Activated CD4-positive, alpha-beta T cell treated with anti-CD3 and anti-CD28 coated beads, Interleukin-2, amount 10 ng/mL, durations not matched to agents 24 days and 14 days (primary cell): Measurements from ENCODE around the gene WNT2. TPM values are rescaled to one million over a fixed set of nuclear protein-coding genes. Genes with fewer than 3 reads are reported as not detected.
"Not testable (repeated sequence)": the region's sequence is repeated elsewhere in the genome, so short reads cannot be mapped to it uniquely, and the experiment has no call there.

Experiments
- DNase-seq: peaks from one replicate; pipeline ENCODE4 v3.0.0; 2022
- H3K27ac Mint-ChIP-seq: one replicate; pipeline ENCODE4 v1.8.0; 2022; ENCODE audit warnings: mild to moderate bottlenecking, mixed read lengths
- H3K27me3 Mint-ChIP-seq: one replicate; pipeline ENCODE4 v1.8.0; 2022; ENCODE audit warnings: mixed read lengths
- H3K36me3 Mint-ChIP-seq: one replicate; pipeline ENCODE4 v1.8.0; 2022; ENCODE audit warnings: low read depth, mild to moderate bottlenecking, mixed read lengths
- H3K4me1 Mint-ChIP-seq: one replicate; pipeline ENCODE4 v1.8.0; 2021; ENCODE audit warnings: mixed read lengths
- H3K4me3 Mint-ChIP-seq: one replicate; pipeline ENCODE4 v1.8.0; 2022; ENCODE audit warnings: mild to moderate bottlenecking, moderate library complexity, mixed read lengths
- H3K9me3 Mint-ChIP-seq: one replicate; pipeline ENCODE4 v1.8.0; 2021; ENCODE audit warnings: mixed read lengths
- intact Hi-C: fragments of 100-400 bp; cut with micrococcal nuclease; formaldehyde crosslinking; loops from one replicate; pipeline ENCODE4 v1.15.1; 2023
- total RNA-seq: library from RNA; stranded (reverse); gene quantifications from 2 replicates; pipeline ENCODE4 v1.2.3, GENCODE V29; 2022

The WNT2 gene
- total RNA-seq, 1 donor from 2014 or later, result not detected

- intact Hi-C loops, result no loop called here
- Mint-ChIP-seq H3K27ac (no peak overlapping the region), H3K4me3 (no peak overlapping the region), H3K27me3 (peaks cover 57% of the 10 kb centered on the region), H3K36me3 (no peaks in the 10 kb centered on the region), H3K4me1 (peaks cover 3% of the 10 kb centered on the region), H3K9me3 (no peaks in the 10 kb centered on the region)
- DNase-seq, result no peak
These were observed 1.2 kb upstream of the WNT2 start for GRCh38 chr7:117323851-117324711.

DNA sequence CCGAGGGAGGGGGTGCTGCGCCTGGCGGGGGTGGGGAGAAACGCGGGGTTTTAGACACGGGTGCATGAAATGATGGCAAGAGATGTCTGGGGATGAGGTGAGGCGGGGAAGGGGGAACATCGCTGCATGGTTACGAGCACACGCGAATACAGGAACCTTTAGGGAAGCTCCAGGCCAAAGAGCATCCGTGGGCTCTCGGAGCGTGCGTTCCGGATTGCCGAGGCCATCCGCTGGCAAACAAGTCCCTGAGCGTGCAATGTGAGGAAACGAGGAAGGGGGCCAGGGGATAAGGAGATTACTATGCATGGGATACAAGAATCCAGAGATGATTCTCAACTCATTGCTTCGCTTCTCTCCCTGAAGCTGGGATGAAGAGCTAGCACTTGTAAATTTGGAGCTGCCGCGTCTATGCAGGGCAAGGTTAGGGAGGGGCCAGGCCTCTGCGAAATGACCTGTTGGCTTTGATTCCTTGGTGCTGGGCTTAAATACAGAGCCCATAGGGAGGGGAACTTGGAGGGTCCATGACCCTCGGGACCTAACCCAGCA lies 520 bp upstream of the WNT2 start:
- DNase-seq, result peak; percentile 41
- peaks cover 3% of the 10 kb centered on the region for H3K4me1 Mint-ChIP-seq
- peaks cover 57% of the 10 kb centered on the region for H3K27me3 Mint-ChIP-seq
- no peaks in the 10 kb centered on the region for H3K36me3 Mint-ChIP-seq
- no peaks in the 10 kb centered on the region for H3K9me3 Mint-ChIP-seq
- no peak overlapping the region for H3K4me3 Mint-ChIP-seq
- no peak overlapping the region for H3K27ac Mint-ChIP-seq
- intact Hi-C loops, result no loop called here

DNA sequence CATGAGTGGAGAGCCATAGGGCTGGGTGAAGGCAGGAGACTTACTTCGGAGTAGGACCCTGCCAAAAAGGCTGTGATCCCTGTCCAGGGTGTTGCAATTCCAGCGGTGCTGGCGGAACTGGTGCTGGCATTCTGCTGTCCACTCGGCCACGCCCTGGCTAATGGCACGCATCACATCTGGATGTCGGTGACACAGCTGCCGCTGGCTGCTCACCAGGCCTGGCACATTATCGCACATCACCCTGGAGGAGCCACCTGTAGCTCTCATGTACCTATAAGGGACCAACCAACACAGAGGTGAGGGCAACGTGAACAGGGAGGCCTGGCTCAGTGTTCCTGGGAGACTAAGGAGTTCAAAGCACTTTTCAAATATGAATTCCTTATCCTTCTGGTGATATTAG lies 2.3 kb downstream of the WNT2 start:
- intact Hi-C loops, result no loop called here
- peaks cover 48% of the 10 kb centered on the region for H3K27me3 Mint-ChIP-seq

GRCh38 chr7:117319181-117319580 lies 3.7 kb downstream of the WNT2 start:
- peaks cover 3% of the 10 kb centered on the region for H3K4me1 Mint-ChIP-seq
- H3K9me3 Mint-ChIP-seq, result no peaks in the 10 kb centered on the region
- H3K27me3 Mint-ChIP-seq, result peaks cover 39% of the 10 kb centered on the region
- H3K27ac Mint-ChIP-seq, result no peak overlapping the region
- H3K4me3 Mint-ChIP-seq, result no peak overlapping the region
- no peaks in the 10 kb centered on the region for H3K36me3 Mint-ChIP-seq
- no peak for DNase-seq
- intact Hi-C loops, result no loop called here

More for the DNA sequence above, 2.3 kb downstream of the WNT2 start:
- DNase-seq, result no peak
- Mint-ChIP-seq H3K4me1 (peaks cover 3% of the 10 kb centered on the region), H3K9me3 (no peaks in the 10 kb centered on the region), H3K4me3 (no peak overlapping the region), H3K36me3 (no peaks in the 10 kb centered on the region), H3K27ac (no peak overlapping the region)

GRCh38 chr7:117313582-117313981 lies 9.3 kb downstream of the WNT2 start:
- Mint-ChIP-seq H3K27me3 (peaks cover 4% of the 10 kb centered on the region), H3K4me3 (no peak overlapping the region), H3K9me3 (no peaks in the 10 kb centered on the region), H3K36me3 (no peaks in the 10 kb centered on the region), H3K4me1 (no peaks in the 10 kb centered on the region), H3K27ac (no peak overlapping the region)
- no peak for DNase-seq
- intact Hi-C loops, result no loop called here

- Mint-ChIP-seq H3K4me3 (no peak overlapping the region), H3K9me3 (no peaks in the 10 kb centered on the region), H3K27me3 (peaks cover 6% of the 10 kb centered on the region), H3K4me1 (no peaks in the 10 kb centered on the region), H3K27ac (no peak overlapping the region), H3K36me3 (no peaks in the 10 kb centered on the region)
- peak; percentile 16 for DNase-seq
- intact Hi-C loops, result no loop called here
These were observed 10.0 kb downstream of the WNT2 start for GRCh38 chr7:117312593-117313580.

- H3K27ac Mint-ChIP-seq, result no peak overlapping the region
- no peaks in the 10 kb centered on the region for H3K4me1 Mint-ChIP-seq
- peaks cover 7% of the 10 kb centered on the region for H3K27me3 Mint-ChIP-seq
- peak; percentile 30 for DNase-seq
- H3K9me3 Mint-ChIP-seq, result no peaks in the 10 kb centered on the region
- intact Hi-C loops, result no loop called here
- H3K36me3 Mint-ChIP-seq, result no peaks in the 10 kb centered on the region
- H3K4me3 Mint-ChIP-seq, result no peak overlapping the region
These were observed 14.0 kb downstream of the WNT2 start for GRCh38 chr7:117308891-117309290.

DNA sequence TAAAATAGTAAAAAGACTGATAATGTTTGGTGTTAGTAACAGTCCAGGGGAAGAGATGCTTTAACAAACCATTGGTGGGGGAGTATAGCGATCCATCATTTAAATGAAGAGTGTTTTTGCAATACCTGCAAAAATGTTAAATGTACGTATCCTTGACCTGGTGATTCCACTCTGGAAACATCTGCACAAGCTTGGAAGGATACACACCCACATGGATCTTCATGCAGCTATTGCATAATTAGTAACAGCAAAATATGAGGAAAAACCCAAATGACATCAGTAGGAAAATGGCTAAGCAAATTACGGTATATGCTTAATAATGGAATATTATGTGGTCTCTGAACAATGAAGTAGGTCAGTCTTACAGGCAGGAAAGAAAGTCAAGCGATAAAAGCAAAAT lies 20.5 kb downstream of the WNT2 start:
- Mint-ChIP-seq H3K4me1 (no peaks in the 10 kb centered on the region), H3K27me3 (peaks cover 2% of the 10 kb centered on the region), H3K27ac (no peak overlapping the region), H3K36me3 (no peaks in the 10 kb centered on the region), H3K4me3 (no peak overlapping the region), H3K9me3 (no peaks in the 10 kb centered on the region)
- no peak for DNase-seq
- intact Hi-C loops, result no loop called here

GRCh38 chr7:117300506-117300905 lies 22.4 kb downstream of the WNT2 start:
- H3K36me3 Mint-ChIP-seq, intact Hi-C loops, H3K4me1 Mint-ChIP-seq, H3K27ac Mint-ChIP-seq, H3K9me3 Mint-ChIP-seq, DNase-seq, H3K27me3 Mint-ChIP-seq, H3K4me3 Mint-ChIP-seq: not testable (repeated sequence)

- no peak for DNase-seq
- Mint-ChIP-seq H3K27me3 (no peaks in the 10 kb centered on the region), H3K36me3 (no peaks in the 10 kb centered on the region), H3K27ac (no peak overlapping the region), H3K4me3 (no peak overlapping the region), H3K4me1 (no peaks in the 10 kb centered on the region), H3K9me3 (no peaks in the 10 kb centered on the region)
- intact Hi-C loops, result no loop called here
These were observed 25.3 kb downstream of the WNT2 start for GRCh38 chr7:117297606-117298005.

DNA sequence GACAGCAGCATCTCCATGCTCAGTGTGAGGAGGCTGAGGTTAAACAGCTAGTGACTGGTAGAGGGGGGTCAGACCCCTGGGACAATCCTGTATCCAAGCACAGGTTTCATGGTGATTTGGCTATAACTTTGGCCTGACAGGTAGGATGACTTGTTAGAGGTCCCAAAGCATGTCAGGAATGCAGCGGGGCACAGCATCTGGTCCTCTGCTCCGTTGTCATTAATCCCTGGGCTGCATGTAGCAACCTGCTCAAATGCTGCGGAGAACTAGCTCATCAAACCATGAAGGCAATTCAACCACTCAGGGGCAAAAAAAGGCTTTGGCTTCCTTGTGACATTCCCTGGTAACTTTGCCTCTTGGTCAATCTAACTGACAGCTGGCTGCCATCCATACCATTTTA lies 26.8 kb downstream of the WNT2 start:
- no peak overlapping the region for H3K4me3 Mint-ChIP-seq
- no peak for DNase-seq
- intact Hi-C loops, result no loop called here
- no peaks in the 10 kb centered on the region for H3K9me3 Mint-ChIP-seq
- H3K36me3 Mint-ChIP-seq, result no peaks in the 10 kb centered on the region
- H3K4me1 Mint-ChIP-seq, result no peaks in the 10 kb centered on the region
- no peak overlapping the region for H3K27ac Mint-ChIP-seq
- no peaks in the 10 kb centered on the region for H3K27me3 Mint-ChIP-seq

- H3K9me3 Mint-ChIP-seq, result no peaks in the 10 kb centered on the region
- DNase-seq, result no peak
- H3K4me3 Mint-ChIP-seq, result no peak overlapping the region
- H3K27ac Mint-ChIP-seq, result no peak overlapping the region
- no peaks in the 10 kb centered on the region for H3K27me3 Mint-ChIP-seq
- intact Hi-C loops, result no loop called here
- no peaks in the 10 kb centered on the region for H3K36me3 Mint-ChIP-seq
- no peaks in the 10 kb centered on the region for H3K4me1 Mint-ChIP-seq
These were observed 37.0 kb downstream of the WNT2 start for GRCh38 chr7:117285826-117286225.

DNA sequence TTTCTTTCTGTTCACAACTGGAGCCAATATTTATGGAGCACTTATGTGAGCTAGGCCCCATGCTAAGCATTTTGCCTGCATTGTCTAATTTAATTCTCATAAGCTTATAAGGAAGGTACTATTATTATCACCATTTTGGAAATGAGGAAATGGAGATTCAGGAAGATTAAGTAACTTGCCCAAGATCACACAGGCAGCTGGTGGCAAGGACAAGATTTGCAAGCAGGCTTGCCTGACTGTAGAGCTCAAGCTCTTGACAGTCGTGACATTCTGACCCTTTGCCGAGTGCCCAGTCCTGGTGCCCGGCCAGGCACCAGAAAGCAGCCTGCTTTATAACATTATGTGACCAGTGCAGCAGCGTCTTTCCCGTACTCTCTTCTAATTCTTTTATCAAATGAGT lies 38.2 kb downstream of the WNT2 start:
- no peaks in the 10 kb centered on the region for H3K9me3 Mint-ChIP-seq

DNA sequence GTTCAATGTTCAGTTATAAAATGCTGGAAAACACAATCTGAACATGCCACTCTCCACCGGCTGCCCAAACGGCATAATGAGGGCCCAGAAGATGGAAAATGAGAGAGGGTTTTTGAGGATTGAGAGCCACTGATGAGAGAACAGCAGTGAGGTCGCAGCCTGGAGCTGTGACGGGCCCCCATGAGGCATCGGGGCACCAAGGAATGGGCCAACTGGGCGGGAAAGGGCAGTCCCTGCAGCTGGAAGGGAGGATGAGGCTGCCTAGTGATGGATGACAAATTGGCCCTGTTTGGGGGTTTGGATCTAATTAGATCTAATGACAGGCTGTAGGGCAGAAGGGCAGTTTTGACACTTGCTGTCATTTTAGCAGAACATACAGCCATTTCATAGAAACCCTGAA lies 39.1 kb downstream of the WNT2 start:
- Mint-ChIP-seq H3K9me3 (no peaks in the 10 kb centered on the region), H3K4me3 (no peak overlapping the region), H3K36me3 (no peaks in the 10 kb centered on the region), H3K4me1 (no peaks in the 10 kb centered on the region), H3K27me3 (no peaks in the 10 kb centered on the region), H3K27ac (no peak overlapping the region)
- intact Hi-C loops, result no loop called here
- DNase-seq, result no peak

More for the DNA sequence above, 38.2 kb downstream of the WNT2 start:
- DNase-seq, result no peak
- intact Hi-C loops, result no loop called here
- no peaks in the 10 kb centered on the region for H3K36me3 Mint-ChIP-seq
- H3K27me3 Mint-ChIP-seq, result no peaks in the 10 kb centered on the region
- no peak overlapping the region for H3K4me3 Mint-ChIP-seq
- no peaks in the 10 kb centered on the region for H3K4me1 Mint-ChIP-seq
- no peak overlapping the region for H3K27ac Mint-ChIP-seq
